ENCODE results near the gene STT3B.

The STT3B gene

DNA sequence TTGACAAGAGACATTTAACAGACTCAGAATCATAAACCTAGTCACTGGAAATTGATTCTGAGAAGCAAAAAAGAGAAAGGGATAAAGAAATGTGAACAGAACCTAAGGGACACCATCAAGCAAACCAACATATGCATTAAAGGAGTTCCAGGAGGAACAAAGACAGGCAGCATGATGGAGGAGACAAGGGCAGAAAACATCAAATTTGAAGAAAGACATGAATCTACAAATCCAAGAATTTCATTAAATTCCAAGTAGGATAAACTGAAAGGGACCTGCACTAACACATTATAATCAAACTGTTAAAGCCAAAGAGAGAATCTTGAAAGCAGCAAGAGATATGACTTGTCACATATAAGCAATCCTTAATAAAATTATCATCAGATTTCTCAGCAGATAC, 122.3 kb downstream of the STT3B start:
- H3K27me3 ChIP-seq (ENCODE audit: insufficient read depth, low read length, poor library complexity), result no peaks in the 10 kb centered on the region
- no peak overlapping the region for H3K9ac ChIP-seq (ENCODE audit: low read length)
- H3K4me3 ChIP-seq (ENCODE audit: low read length), result no peak overlapping the region
- no peak overlapping the region for H4K8ac ChIP-seq (ENCODE audit: low read depth, low read length)
- no peak overlapping the region for H4K5ac ChIP-seq (ENCODE audit: low read length)
- no peaks in the 10 kb centered on the region for H3K36me3 ChIP-seq (ENCODE audit: control insufficient read depth, insufficient read depth, low read length)
- H2BK15ac ChIP-seq (replicated peaks; ENCODE audit: low read depth), result no peak overlapping the region
- H3K56ac ChIP-seq (ENCODE audit: low read length), result no peak overlapping the region
- H3K18ac ChIP-seq (ENCODE audit: low read length), result no peak overlapping the region
- no peak overlapping the region for H3K4ac ChIP-seq (ENCODE audit: low read depth, low read length)
- H2BK120ac ChIP-seq (ENCODE audit: low read depth, low read length), result no peak overlapping the region
- no peaks in the 10 kb centered on the region for H3K4me1 ChIP-seq (ENCODE audit: control insufficient read depth, low read depth, low read length)
- H3K79me2 ChIP-seq (ENCODE audit: control insufficient read depth, insufficient read depth, low read length), result no peaks in the 10 kb centered on the region
- no peak overlapping the region for H3K23ac ChIP-seq (ENCODE audit: low read length)
- H2BK5ac ChIP-seq (ENCODE audit: low read length), result no peak overlapping the region
- no peaks in the 10 kb centered on the region for H3K79me1 ChIP-seq (ENCODE audit: low read length)
- no peak for DNase-seq
- no peak overlapping the region for H3K27ac ChIP-seq (ENCODE audit: low read depth, low read length)
- H3K4me2 ChIP-seq (ENCODE audit: low read length), result no peak overlapping the region
- H2AK5ac ChIP-seq (ENCODE audit: low read length), result no peak overlapping the region

DNA sequence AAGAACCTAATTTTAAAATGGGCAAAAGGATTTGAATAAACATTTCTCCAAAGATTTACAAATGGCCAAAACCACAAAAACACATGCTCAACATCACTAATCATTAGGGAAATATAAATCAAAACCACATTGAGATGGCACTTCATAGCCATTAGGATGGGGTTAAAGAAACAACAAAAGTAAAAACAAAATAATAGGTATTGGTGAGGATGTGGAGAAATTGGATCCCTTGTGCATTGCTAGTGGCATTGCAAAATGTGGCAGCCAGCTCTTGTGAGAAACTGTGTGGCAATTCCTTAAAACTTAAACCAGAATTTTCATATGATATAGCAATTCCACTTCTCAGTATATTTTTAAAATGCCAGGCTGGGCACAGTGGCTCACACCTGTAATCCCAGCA, 126.5 kb downstream of the STT3B start:
- no peaks in the 10 kb centered on the region for H3K79me2 ChIP-seq (ENCODE audit: control insufficient read depth, insufficient read depth, low read length)
- no peak for DNase-seq
- H2BK120ac ChIP-seq (ENCODE audit: low read depth, low read length), result no peak overlapping the region
- no peak overlapping the region for H3K4me3 ChIP-seq (ENCODE audit: low read length)
- H3K79me1 ChIP-seq (ENCODE audit: low read length), result no peaks in the 10 kb centered on the region
- no peaks in the 10 kb centered on the region for H3K4me1 ChIP-seq (ENCODE audit: control insufficient read depth, low read depth, low read length)
- H2BK15ac ChIP-seq (replicated peaks; ENCODE audit: low read depth), result no peak overlapping the region
- H3K27me3 ChIP-seq (ENCODE audit: insufficient read depth, low read length, poor library complexity), result no peaks in the 10 kb centered on the region
- no peak overlapping the region for H2BK5ac ChIP-seq (ENCODE audit: low read length)
- H4K8ac ChIP-seq (ENCODE audit: low read depth, low read length), result no peak overlapping the region
- no peak overlapping the region for H3K27ac ChIP-seq (ENCODE audit: low read depth, low read length)
- no peak overlapping the region for H3K4ac ChIP-seq (ENCODE audit: low read depth, low read length)
- H3K56ac ChIP-seq (ENCODE audit: low read length), result no peak overlapping the region
- no peak overlapping the region for H3K4me2 ChIP-seq (ENCODE audit: low read length)
- H3K36me3 ChIP-seq (ENCODE audit: control insufficient read depth, insufficient read depth, low read length), result no peaks in the 10 kb centered on the region
- H3K9ac ChIP-seq (ENCODE audit: low read length), result no peak overlapping the region
- no peak overlapping the region for H4K5ac ChIP-seq (ENCODE audit: low read length)
- no peak overlapping the region for H3K18ac ChIP-seq (ENCODE audit: low read length)
- H2AK5ac ChIP-seq (ENCODE audit: low read length), result no peak overlapping the region
- H3K23ac ChIP-seq (ENCODE audit: low read length), result no peak overlapping the region

DNA sequence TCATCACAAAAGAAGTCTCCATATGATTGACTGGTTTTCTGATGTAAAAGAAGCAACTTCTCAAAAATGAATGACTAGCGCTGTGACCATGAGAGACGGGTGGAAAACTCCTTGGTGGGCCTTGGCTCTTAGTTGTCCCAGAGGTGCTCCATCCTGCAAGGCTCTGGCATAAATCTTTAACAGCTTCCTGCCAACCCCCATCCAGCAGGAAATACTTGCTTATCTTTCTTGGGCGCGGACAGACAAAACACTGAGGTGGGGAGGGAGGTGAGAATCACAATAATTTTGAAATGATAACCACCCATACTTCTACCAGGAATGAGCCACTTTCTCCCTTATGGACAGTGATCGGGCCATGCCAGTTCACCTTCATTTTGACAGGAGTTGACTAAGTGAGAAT, 128.6 kb downstream of the STT3B start:
- Histone ChIP-seq H3K27me3 (ENCODE audit: insufficient read depth, low read length, poor library complexity) (no peaks in the 10 kb centered on the region), H3K27ac (ENCODE audit: low read depth, low read length) (no peak overlapping the region), H3K56ac (ENCODE audit: low read length) (no peak overlapping the region), H4K8ac (ENCODE audit: low read depth, low read length) (no peak overlapping the region), H3K23ac (ENCODE audit: low read length) (no peak overlapping the region), H3K18ac (ENCODE audit: low read length) (no peak overlapping the region), H2BK5ac (ENCODE audit: low read length) (no peak overlapping the region), H3K4ac (ENCODE audit: low read depth, low read length) (no peak overlapping the region), H3K79me1 (ENCODE audit: low read length) (no peaks in the 10 kb centered on the region), H3K9ac (ENCODE audit: low read length) (no peak overlapping the region), H2BK120ac (ENCODE audit: low read depth, low read length) (no peak overlapping the region), H3K36me3 (ENCODE audit: control insufficient read depth, insufficient read depth, low read length) (no peaks in the 10 kb centered on the region), H3K79me2 (ENCODE audit: control insufficient read depth, insufficient read depth, low read length) (no peaks in the 10 kb centered on the region), H3K4me3 (ENCODE audit: low read length) (no peak overlapping the region), H3K4me1 (ENCODE audit: control insufficient read depth, low read depth, low read length) (no peaks in the 10 kb centered on the region), H2BK15ac (replicated peaks; ENCODE audit: low read depth) (no peak overlapping the region), H4K5ac (ENCODE audit: low read length) (no peak overlapping the region), H2AK5ac (ENCODE audit: low read length) (no peak overlapping the region), H3K4me2 (ENCODE audit: low read length) (no peak overlapping the region)
- DNase-seq, result no peak
- no CpG with 5 or more reads among the region's 5 CpGs for WGBS (ENCODE audit: extremely low coverage, insufficient coverage, low lambda C conversion rate)

DNA sequence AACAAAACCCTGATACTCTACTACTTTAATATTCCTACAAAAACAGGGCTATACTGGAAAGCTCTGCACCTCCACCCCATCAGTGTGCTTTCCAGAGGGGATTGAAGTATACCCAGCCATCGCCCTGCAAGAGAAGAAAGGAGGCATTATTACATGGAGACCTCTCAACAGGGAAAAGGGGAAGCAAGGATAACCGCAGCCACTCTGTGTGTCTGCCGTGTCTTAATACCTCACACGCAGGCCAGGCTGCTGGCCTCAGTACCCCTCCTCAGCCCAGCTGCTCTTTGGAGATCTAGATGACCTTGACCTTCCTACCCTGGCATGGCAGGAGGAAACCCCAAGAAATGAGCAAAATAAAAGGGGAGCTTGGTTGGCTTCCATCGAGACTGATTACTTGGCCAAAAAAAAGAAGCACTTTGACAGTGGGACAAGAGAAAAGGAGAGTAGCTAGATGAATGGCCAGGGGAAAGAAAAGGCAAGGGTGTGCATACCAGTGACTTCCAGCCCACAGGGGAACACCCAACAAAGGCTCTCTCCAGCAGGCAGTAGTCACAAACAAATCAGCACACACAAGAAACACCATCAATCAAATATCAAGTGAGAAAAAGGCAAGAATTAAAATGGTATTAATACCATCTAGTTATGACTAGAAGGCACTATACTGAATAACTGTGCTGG, 129.4 kb downstream of the STT3B start:
- Histone ChIP-seq H2AK5ac (ENCODE audit: low read length) (no peak overlapping the region), H2BK5ac (ENCODE audit: low read length) (no peak overlapping the region), H3K56ac (ENCODE audit: low read length) (no peak overlapping the region), H3K36me3 (ENCODE audit: control insufficient read depth, insufficient read depth, low read length) (no peaks in the 10 kb centered on the region), H3K79me2 (ENCODE audit: control insufficient read depth, insufficient read depth, low read length) (no peaks in the 10 kb centered on the region), H3K4ac (ENCODE audit: low read depth, low read length) (no peak overlapping the region), H3K27me3 (ENCODE audit: insufficient read depth, low read length, poor library complexity) (no peaks in the 10 kb centered on the region), H2BK15ac (replicated peaks; ENCODE audit: low read depth) (no peak overlapping the region), H3K4me1 (ENCODE audit: control insufficient read depth, low read depth, low read length) (no peaks in the 10 kb centered on the region), H3K4me3 (ENCODE audit: low read length) (no peak overlapping the region), H3K23ac (ENCODE audit: low read length) (no peak overlapping the region), H4K5ac (ENCODE audit: low read length) (no peak overlapping the region), H4K8ac (ENCODE audit: low read depth, low read length) (no peak overlapping the region), H3K4me2 (ENCODE audit: low read length) (no peak overlapping the region), H3K9ac (ENCODE audit: low read length) (no peak overlapping the region), H3K79me1 (ENCODE audit: low read length) (no peaks in the 10 kb centered on the region), H3K18ac (ENCODE audit: low read length) (no peak overlapping the region), H2BK120ac (ENCODE audit: low read depth, low read length) (no peak overlapping the region), H3K27ac (ENCODE audit: low read depth, low read length) (no peak overlapping the region)
- no CpG with 5 or more reads among the region's 5 CpGs for WGBS (ENCODE audit: extremely low coverage, insufficient coverage, low lambda C conversion rate)
- DNase-seq, result no peak

DNA sequence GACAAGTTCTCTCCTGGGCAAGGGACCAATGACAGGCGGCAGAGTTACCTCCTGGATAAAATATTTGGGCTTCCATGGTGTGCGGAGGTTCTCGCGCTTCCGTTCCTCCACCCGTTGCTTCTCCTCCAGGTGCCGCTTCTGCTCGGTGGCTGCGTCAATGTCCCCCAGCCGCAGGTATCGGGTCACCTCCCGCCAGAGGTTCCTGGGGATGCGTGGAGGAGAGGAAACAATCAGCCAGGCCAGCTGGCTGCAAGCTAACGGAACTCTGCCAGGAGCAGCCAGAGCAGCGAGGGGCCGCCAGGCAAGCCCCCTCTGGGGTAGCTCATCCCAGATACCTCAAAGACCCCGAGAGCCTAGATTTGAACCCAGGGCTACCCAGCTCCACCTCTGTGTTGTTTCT, 131.3 kb downstream of the STT3B start:
- no peak overlapping the region for H3K4ac ChIP-seq (ENCODE audit: low read depth, low read length)
- no peaks in the 10 kb centered on the region for H3K36me3 ChIP-seq (ENCODE audit: control insufficient read depth, insufficient read depth, low read length)
- no peaks in the 10 kb centered on the region for H3K79me2 ChIP-seq (ENCODE audit: control insufficient read depth, insufficient read depth, low read length)
- H3K9ac ChIP-seq (ENCODE audit: low read length), result no peak overlapping the region
- H4K5ac ChIP-seq (ENCODE audit: low read length), result no peak overlapping the region
- no peak overlapping the region for H3K56ac ChIP-seq (ENCODE audit: low read length)
- no peaks in the 10 kb centered on the region for H3K4me1 ChIP-seq (ENCODE audit: control insufficient read depth, low read depth, low read length)
- H2BK15ac ChIP-seq (replicated peaks; ENCODE audit: low read depth), result no peak overlapping the region
- H3K27ac ChIP-seq (ENCODE audit: low read depth, low read length), result no peak overlapping the region
- no peaks in the 10 kb centered on the region for H3K79me1 ChIP-seq (ENCODE audit: low read length)
- no peak overlapping the region for H2AK5ac ChIP-seq (ENCODE audit: low read length)
- no peaks in the 10 kb centered on the region for H3K27me3 ChIP-seq (ENCODE audit: insufficient read depth, low read length, poor library complexity)
- no peak overlapping the region for H3K18ac ChIP-seq (ENCODE audit: low read length)
- no peak overlapping the region for H3K4me3 ChIP-seq (ENCODE audit: low read length)
- no CpG with 5 or more reads among the region's 17 CpGs for WGBS (ENCODE audit: extremely low coverage, insufficient coverage, low lambda C conversion rate)
- H2BK5ac ChIP-seq (ENCODE audit: low read length), result no peak overlapping the region
- no peak overlapping the region for H3K23ac ChIP-seq (ENCODE audit: low read length)
- no peak for DNase-seq
- no peak overlapping the region for H2BK120ac ChIP-seq (ENCODE audit: low read depth, low read length)
- H3K4me2 ChIP-seq (ENCODE audit: low read length), result no peak overlapping the region
- no peak overlapping the region for H4K8ac ChIP-seq (ENCODE audit: low read depth, low read length)

DNA sequence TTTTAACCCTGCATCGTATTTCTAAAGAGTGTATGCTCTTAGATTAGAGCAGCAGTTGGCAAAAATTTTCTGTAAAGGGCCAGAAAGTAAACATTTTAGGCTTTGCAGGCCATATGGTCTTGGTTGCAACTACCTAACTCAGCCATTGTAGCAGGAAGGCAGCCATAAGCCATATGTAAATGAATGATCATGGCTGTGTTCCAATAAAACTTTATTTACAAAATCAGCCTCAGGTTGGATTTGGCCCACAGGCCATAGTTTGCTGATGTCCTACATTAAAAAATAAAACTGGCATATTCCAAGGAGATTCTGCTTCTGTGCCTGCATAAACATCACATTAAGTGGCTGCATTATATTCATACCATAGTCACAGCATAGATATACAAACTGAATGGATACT, 134.9 kb downstream of the STT3B start:
- Histone ChIP-seq H3K23ac (ENCODE audit: low read length) (no peak overlapping the region), H2BK5ac (ENCODE audit: low read length) (no peak overlapping the region), H3K18ac (ENCODE audit: low read length) (no peak overlapping the region), H2BK15ac (replicated peaks; ENCODE audit: low read depth) (no peak overlapping the region), H3K4me1 (ENCODE audit: control insufficient read depth, low read depth, low read length) (no peaks in the 10 kb centered on the region), H3K79me1 (ENCODE audit: low read length) (no peaks in the 10 kb centered on the region), H2BK120ac (ENCODE audit: low read depth, low read length) (no peak overlapping the region), H2AK5ac (ENCODE audit: low read length) (no peak overlapping the region), H4K8ac (ENCODE audit: low read depth, low read length) (no peak overlapping the region), H3K27ac (ENCODE audit: low read depth, low read length) (no peak overlapping the region), H3K27me3 (ENCODE audit: insufficient read depth, low read length, poor library complexity) (no peaks in the 10 kb centered on the region), H3K9ac (ENCODE audit: low read length) (no peak overlapping the region), H3K36me3 (ENCODE audit: control insufficient read depth, insufficient read depth, low read length) (no peaks in the 10 kb centered on the region), H3K56ac (ENCODE audit: low read length) (no peak overlapping the region), H3K4me2 (ENCODE audit: low read length) (no peak overlapping the region), H3K79me2 (ENCODE audit: control insufficient read depth, insufficient read depth, low read length) (no peaks in the 10 kb centered on the region), H3K4me3 (ENCODE audit: low read length) (no peak overlapping the region), H4K5ac (ENCODE audit: low read length) (no peak overlapping the region), H3K4ac (ENCODE audit: low read depth, low read length) (no peak overlapping the region)
- WGBS (ENCODE audit: extremely low coverage, insufficient coverage, low lambda C conversion rate), result no CpG with 5 or more reads among the region's 1 CpG
- no peak for DNase-seq

Data from mesendoderm (in vitro differentiated cells).